CD8-positive, alpha-beta memory T cell (primary cell): ENCODE results near the gene PNMA6F. TPM values are rescaled to one million over a fixed set of nuclear protein-coding genes. Genes with fewer than 3 reads are reported as not detected.
"Not testable (repeated sequence)": the region's sequence is repeated elsewhere in the genome, so short reads cannot be mapped to it uniquely, and the experiment has no call there.

ENCODE experiments used
- CTCF ChIA-PET: fragments of 350-600 bp; sonication (Branson Sonifier 250); formaldehyde crosslinking; loops from one replicate; lab custom pipeline; 2021; ENCODE audit warnings: antibody characterized with exemption; lab: Charles Lee
- POLR2A ChIA-PET: fragments of 350-600 bp; sonication (Branson Sonifier 250); formaldehyde crosslinking; loops from one replicate; lab custom pipeline; 2021; ENCODE audit warnings: antibody characterized with exemption; lab: Charles Lee
- DNase-seq, 5 donors: peaks; one replicate each; pipeline versions ENCODE4 v3.0.0 to v3.0.0-alpha.2; 2020 to 2022; ENCODE audit warnings: mixed read lengths in 1 of 5
- H3K27ac ChIP-seq: one replicate; pipeline ENCODE4 v1.7.0; 2013; ENCODE audit warnings: low read depth, mild to moderate bottlenecking, low read length, moderate library complexity
- H3K27me3 ChIP-seq: 2 replicates; pipeline ENCODE4 v1.7.0; 2013; ENCODE audit warnings: low read length, mild to moderate bottlenecking; ENCODE audit not compliant: insufficient read depth, poor library complexity, severe bottlenecking
- H3K36me3 ChIP-seq: 2 replicates; pipeline ENCODE4 v1.7.0; 2013; ENCODE audit warnings: mild to moderate bottlenecking, low read length, moderate library complexity; ENCODE audit not compliant: insufficient read depth
- H3K4me1 ChIP-seq: 2 replicates; pipeline ENCODE4 v1.7.0; 2013; ENCODE audit warnings: mild to moderate bottlenecking, low read length, moderate library complexity; ENCODE audit not compliant: insufficient read depth
- H3K4me3 ChIP-seq: 2 replicates; pipeline ENCODE4 v1.7.0; 2013; ENCODE audit warnings: mild to moderate bottlenecking, low read length
- H3K9me3 ChIP-seq: 2 replicates; pipeline ENCODE4 v1.7.0; 2013; ENCODE audit warnings: mild to moderate bottlenecking, low read length
- H3K27ac Mint-ChIP-seq, 8 donors: one replicate each; pipeline ENCODE4 v1.8.0; 2020 to 2021; ENCODE audit warnings: mixed read lengths in 8 of 8, mild to moderate bottlenecking in 6 of 8, inconsistent platforms in 3 of 8, moderate library complexity in 3 of 8
- H3K27me3 Mint-ChIP-seq, 2 donors: one replicate each; pipeline ENCODE4 v1.8.0; 2020 to 2021; ENCODE audit warnings: mixed read lengths in 2 of 2, mild to moderate bottlenecking in 1 of 2, moderate library complexity in 1 of 2
- H3K36me3 Mint-ChIP-seq, 3 donors: one replicate each; pipeline ENCODE4 v1.8.0; 2020 to 2021; ENCODE audit warnings: mixed read lengths in 3 of 3, inconsistent platforms in 1 of 3, mild to moderate bottlenecking in 1 of 3
- H3K4me1 Mint-ChIP-seq, 3 donors: one replicate each; pipeline ENCODE4 v1.8.0; 2020 to 2021; ENCODE audit warnings: mixed read lengths in 3 of 3, inconsistent platforms in 1 of 3, mild to moderate bottlenecking in 1 of 3
- H3K4me3 Mint-ChIP-seq, 7 donors: one replicate each; pipeline ENCODE4 v1.8.0; 2020 to 2021; ENCODE audit warnings: mixed read lengths in 7 of 7, mild to moderate bottlenecking in 6 of 7, moderate library complexity in 4 of 7, inconsistent platforms in 2 of 7
- H3K9me3 Mint-ChIP-seq, 5 donors: one replicate each; pipeline ENCODE4 v1.8.0; 2020 to 2022; ENCODE audit warnings: mixed read lengths in 5 of 5, mild to moderate bottlenecking in 3 of 5, moderate library complexity in 2 of 5, inconsistent platforms in 1 of 5
- polyA plus RNA-seq: library from polyadenylated mRNA; unstranded; fragments of 300-500 nt; fragmentation: Illumina TruSeq; gene quantifications from one replicate; pipeline ENCODE4 v1.2.3, GENCODE V29; 2021
- total RNA-seq, 2 experiments: library from RNA; stranded (reverse); gene quantifications; one replicate each; pipeline ENCODE4 v1.2.3, GENCODE V29; 2021

The PNMA6F gene
- total and polyA plus RNA-seq, 3 experiments from 2014 or later = not detected

DNA sequence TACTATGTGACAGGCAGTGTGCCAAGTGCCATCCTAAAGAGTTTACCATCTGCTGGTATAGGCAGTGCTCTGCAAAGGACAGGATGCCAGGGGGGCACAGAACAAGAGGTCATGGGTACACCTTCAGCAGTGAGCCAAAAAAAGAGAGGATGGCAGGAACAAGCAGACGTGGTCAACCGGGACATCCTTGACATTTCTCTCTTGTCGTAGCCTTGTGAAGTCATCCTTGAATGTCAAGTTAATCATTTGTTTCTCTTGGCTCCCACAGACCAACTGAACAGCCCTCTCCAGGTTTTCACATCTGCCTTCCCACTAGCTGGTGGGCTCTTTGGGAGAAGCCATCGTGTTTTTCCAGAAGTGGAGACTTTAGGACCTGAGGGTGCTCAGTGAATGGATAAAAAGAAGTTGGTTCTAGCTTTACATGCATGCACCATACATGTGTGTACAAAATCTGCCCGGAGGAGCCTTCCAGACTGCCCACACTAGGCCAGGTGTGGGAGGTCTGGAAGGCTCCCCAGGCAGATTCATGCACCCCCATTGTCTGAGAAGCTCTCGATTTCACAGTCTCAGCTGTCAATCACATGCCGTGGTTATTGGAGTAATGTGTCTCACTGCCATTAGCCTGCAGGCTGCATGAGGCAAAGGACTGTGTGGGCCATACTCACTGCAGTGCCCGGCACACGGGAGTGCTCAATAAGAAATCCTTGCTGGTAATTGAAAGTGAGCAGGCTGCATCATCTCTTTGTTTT lies 16.4 kb downstream of the PNMA6F start:
- Mint-ChIP-seq H3K27me3 (peaks cover 13 to 27% of the 10 kb centered on the region in 2 donors), H3K9me3 (no peaks in the 10 kb centered on the region), H3K36me3 (no peaks in the 10 kb centered on the region), H3K27ac (no peak overlapping the region), H3K4me3 (no peak overlapping the region), H3K4me1 (no peaks in the 10 kb centered on the region)
- DNase-seq = no peak
- no peaks in the 10 kb centered on the region for H3K9me3 ChIP-seq
- no peaks in the 10 kb centered on the region for H3K4me1 ChIP-seq
- no peaks in the 10 kb centered on the region for H3K36me3 ChIP-seq
- H3K4me3 ChIP-seq = no peak overlapping the region
- CTCF ChIA-PET = no interaction called here
- POLR2A ChIA-PET = no interaction called here
- H3K27ac ChIP-seq = no peak overlapping the region
- H3K27me3 ChIP-seq = no peaks in the 10 kb centered on the region

DNA sequence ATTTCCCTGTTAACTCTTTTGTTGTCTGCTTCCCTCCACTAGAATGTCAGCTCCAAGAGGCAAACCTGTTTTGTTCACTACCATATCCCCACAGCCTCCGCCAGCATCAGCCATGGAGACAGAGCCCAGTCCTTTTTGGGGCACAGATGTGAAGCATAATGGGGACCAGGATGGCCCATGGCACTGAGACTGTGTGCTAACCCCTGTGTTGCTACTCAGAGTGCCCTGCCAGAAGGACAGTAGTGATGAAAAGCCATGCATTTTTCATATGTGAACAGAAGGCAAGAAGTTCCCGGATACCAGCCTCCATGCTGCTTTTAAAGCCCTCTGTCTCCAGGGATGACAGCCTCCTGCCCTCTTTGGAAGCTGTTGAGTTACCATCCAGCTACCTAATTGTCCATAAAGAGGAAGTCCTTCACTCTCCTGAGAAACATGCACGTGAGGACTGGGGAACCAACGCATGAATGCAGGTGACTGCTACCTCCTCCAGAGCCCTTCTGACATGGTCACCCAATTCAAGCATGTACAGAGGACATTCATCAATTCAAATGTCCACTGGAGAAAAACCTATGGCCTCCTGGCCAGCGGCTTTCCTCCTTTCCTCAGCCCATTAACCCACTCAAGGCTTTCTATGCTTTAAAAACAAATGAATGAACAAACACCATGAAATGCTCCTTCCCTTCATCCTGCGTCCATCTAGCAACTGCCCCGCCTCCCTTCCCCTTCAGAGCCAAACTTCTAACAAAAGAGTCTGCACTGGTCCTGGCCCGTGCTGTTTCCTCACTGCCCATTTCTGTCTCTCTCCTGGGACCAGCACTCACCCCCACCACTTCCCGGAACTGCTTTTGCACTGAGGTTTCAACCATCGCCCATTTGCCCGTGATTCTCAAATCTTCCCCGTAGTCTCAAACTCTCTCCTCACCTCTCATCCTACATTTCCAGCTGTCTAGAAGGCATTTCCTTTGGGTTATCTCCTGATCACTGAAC lies 18.0 kb downstream of the PNMA6F start:
- no peaks in the 10 kb centered on the region for H3K36me3 ChIP-seq
- no peak overlapping the region for H3K27ac ChIP-seq
- H3K4me3 ChIP-seq = no peak overlapping the region
- DNase-seq = no peak
- Mint-ChIP-seq H3K9me3 (no peaks in the 10 kb centered on the region), H3K27me3 (peaks cover 18 to 26% of the 10 kb centered on the region in 2 donors), H3K4me3 (no peak overlapping the region), H3K27ac (no peak overlapping the region), H3K36me3 (no peaks in the 10 kb centered on the region), H3K4me1 (no peaks in the 10 kb centered on the region)
- H3K4me1 ChIP-seq = no peaks in the 10 kb centered on the region
- no peaks in the 10 kb centered on the region for H3K9me3 ChIP-seq
- POLR2A ChIA-PET = no interaction called here
- CTCF ChIA-PET = no interaction called here
- H3K27me3 ChIP-seq = no peaks in the 10 kb centered on the region

DNA sequence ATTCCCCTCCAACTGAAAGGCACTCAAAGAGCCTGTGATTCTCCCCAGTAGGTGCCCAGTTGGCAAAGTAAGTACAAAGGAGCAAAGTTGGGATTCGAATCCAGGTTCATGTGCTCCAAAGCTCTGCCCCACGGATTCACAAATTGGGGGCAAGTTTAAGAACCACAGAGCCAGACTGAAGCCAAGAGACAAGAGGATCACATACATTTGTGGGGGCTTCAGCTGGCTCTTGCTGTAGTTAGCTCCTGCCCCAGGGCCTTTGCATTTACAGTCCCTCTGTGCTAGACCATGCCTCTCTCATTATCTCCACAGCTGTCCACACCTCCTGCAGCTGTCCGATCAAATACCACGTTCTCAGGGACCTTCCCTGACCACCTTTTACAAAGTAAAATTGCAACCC lies 18.8 kb downstream of the PNMA6F start:
- H3K4me3 Mint-ChIP-seq = no peak overlapping the region
- Histone ChIP-seq H3K4me1 (no peaks in the 10 kb centered on the region), H3K27me3 (no peaks in the 10 kb centered on the region), H3K9me3 (no peaks in the 10 kb centered on the region), H3K36me3 (no peaks in the 10 kb centered on the region), H3K4me3 (no peak overlapping the region), H3K27ac (no peak overlapping the region)
- CTCF ChIA-PET = no interaction called here
- H3K36me3 Mint-ChIP-seq = no peaks in the 10 kb centered on the region
- POLR2A ChIA-PET = no interaction called here
- H3K4me1 Mint-ChIP-seq = no peaks in the 10 kb centered on the region
- H3K27ac Mint-ChIP-seq = no peak overlapping the region
- no peak for DNase-seq
- no peaks in the 10 kb centered on the region for H3K9me3 Mint-ChIP-seq
- peaks cover 22 to 31% of the 10 kb centered on the region in 2 donors for H3K27me3 Mint-ChIP-seq

- peaks cover 22 to 37% of the 10 kb centered on the region in 2 donors for H3K27me3 Mint-ChIP-seq
Observed at GRCh38 chrX:153301746-153302145, 19.8 kb downstream of the PNMA6F start.

GRCh38 chrX:153299855-153300254 lies 21.7 kb downstream of the PNMA6F start:
- H3K4me1 Mint-ChIP-seq = no peaks in the 10 kb centered on the region

More at GRCh38 chrX:153301746-153302145, 19.8 kb downstream of the PNMA6F start:
- Mint-ChIP-seq H3K9me3 (no peaks in the 10 kb centered on the region), H3K4me3 (no peak overlapping the region), H3K36me3 (no peaks in the 10 kb centered on the region), H3K4me1 (no peaks in the 10 kb centered on the region), H3K27ac (no peak overlapping the region)
- POLR2A ChIA-PET = no interaction called here
- no peaks in the 10 kb centered on the region for H3K4me1 ChIP-seq
- H3K36me3 ChIP-seq = no peaks in the 10 kb centered on the region
- H3K4me3 ChIP-seq = no peak overlapping the region
- no peak overlapping the region for H3K27ac ChIP-seq
- DNase-seq = no peak
- CTCF ChIA-PET = no interaction called here
- H3K9me3 ChIP-seq = no peaks in the 10 kb centered on the region
- no peaks in the 10 kb centered on the region for H3K27me3 ChIP-seq

GRCh38 chrX:153297376-153297775 lies 24.2 kb downstream of the PNMA6F start:
- ChIA-PET CTCF (no interaction called here), POLR2A (no interaction called here)
- Histone ChIP-seq H3K27me3 (no peaks in the 10 kb centered on the region), H3K4me1 (no peaks in the 10 kb centered on the region), H3K27ac (no peak overlapping the region), H3K36me3 (no peaks in the 10 kb centered on the region), H3K9me3 (no peaks in the 10 kb centered on the region), H3K4me3 (no peak overlapping the region)
- no peaks in the 10 kb centered on the region for H3K36me3 Mint-ChIP-seq
- no peak overlapping the region for H3K4me3 Mint-ChIP-seq
- peaks cover 16 to 26% of the 10 kb centered on the region in 2 donors for H3K27me3 Mint-ChIP-seq
- DNase-seq = no peak
- H3K27ac Mint-ChIP-seq = no peak overlapping the region
- H3K4me1 Mint-ChIP-seq = peaks cover 0 to 7% (median 6%) of the 10 kb centered on the region in 3 donors
- no peaks in the 10 kb centered on the region for H3K9me3 Mint-ChIP-seq

More at GRCh38 chrX:153299855-153300254, 21.7 kb downstream of the PNMA6F start:
- Histone ChIP-seq H3K4me3 (no peak overlapping the region), H3K27ac (no peak overlapping the region), H3K4me1 (no peaks in the 10 kb centered on the region), H3K27me3 (no peaks in the 10 kb centered on the region), H3K9me3 (no peaks in the 10 kb centered on the region), H3K36me3 (no peaks in the 10 kb centered on the region)
- peaks cover 15 to 38% of the 10 kb centered on the region in 2 donors for H3K27me3 Mint-ChIP-seq
- POLR2A ChIA-PET = no interaction called here
- no peak for DNase-seq
- CTCF ChIA-PET = no interaction called here
- H3K27ac Mint-ChIP-seq = no peak overlapping the region
- no peaks in the 10 kb centered on the region for H3K36me3 Mint-ChIP-seq
- H3K4me3 Mint-ChIP-seq = no peak overlapping the region
- no peaks in the 10 kb centered on the region for H3K9me3 Mint-ChIP-seq

DNA sequence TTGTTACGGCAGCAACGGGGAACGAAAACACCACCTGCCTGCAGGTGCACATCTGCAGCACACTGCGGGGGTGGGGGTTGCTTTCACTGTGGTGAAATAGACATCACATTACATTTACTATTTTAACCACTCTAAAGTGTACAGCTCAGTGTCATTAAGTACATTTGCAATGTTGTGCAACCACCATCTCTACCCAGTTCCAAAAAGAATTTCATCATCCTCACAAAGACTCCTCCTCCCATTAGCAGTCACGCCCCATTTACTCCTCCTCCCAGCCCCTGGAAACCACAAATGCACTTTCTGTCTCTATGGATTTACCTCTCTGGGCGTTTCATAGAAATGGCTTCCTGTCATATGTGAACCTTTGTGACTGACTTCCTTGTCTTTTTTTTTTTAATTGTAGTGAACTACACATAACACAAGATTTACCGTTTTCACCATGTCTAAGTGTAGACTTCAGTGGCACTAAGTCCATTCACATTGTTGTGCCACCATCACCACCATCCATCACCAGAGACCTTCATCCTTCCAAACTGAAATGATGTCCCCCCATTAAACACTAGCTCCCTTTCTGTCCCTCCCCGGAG lies 28.0 kb downstream of the PNMA6F start:
- H3K36me3 ChIP-seq, POLR2A ChIA-PET, CTCF ChIA-PET, H3K4me1 ChIP-seq, H3K27ac ChIP-seq, H3K9me3 Mint-ChIP-seq, H3K27me3 ChIP-seq, H3K4me3 Mint-ChIP-seq, H3K36me3 Mint-ChIP-seq, H3K4me1 Mint-ChIP-seq, H3K9me3 ChIP-seq, DNase-seq, H3K4me3 ChIP-seq, H3K27ac Mint-ChIP-seq: not testable (repeated sequence)
- peaks cover 11 to 26% of the 10 kb centered on the region in 2 donors for H3K27me3 Mint-ChIP-seq

GRCh38 chrX:153288807-153289206 lies 32.8 kb downstream of the PNMA6F start:
- POLR2A ChIA-PET, H3K4me1 ChIP-seq, H3K36me3 Mint-ChIP-seq, H3K27ac ChIP-seq, H3K4me3 Mint-ChIP-seq, H3K27me3 ChIP-seq, H3K36me3 ChIP-seq, H3K9me3 ChIP-seq, H3K27me3 Mint-ChIP-seq, H3K27ac Mint-ChIP-seq, CTCF ChIA-PET, DNase-seq, H3K4me1 Mint-ChIP-seq, H3K9me3 Mint-ChIP-seq, H3K4me3 ChIP-seq: not testable (repeated sequence)
